ENCODE measurements around the gene GNA14.
"Not testable (repeated sequence)": the region's sequence is repeated elsewhere in the genome, so short reads cannot be mapped to it uniquely, and the experiment has no call there.

The GNA14 gene

GRCh38 chr9:77648234-77649108 is at the start of gene GNA14:
Gene GNA14 (minus strand): TSS chr9:77648322. CDS start chr9:77647793, 529 bp downstream.
- no peak for DNase-seq

DNA sequence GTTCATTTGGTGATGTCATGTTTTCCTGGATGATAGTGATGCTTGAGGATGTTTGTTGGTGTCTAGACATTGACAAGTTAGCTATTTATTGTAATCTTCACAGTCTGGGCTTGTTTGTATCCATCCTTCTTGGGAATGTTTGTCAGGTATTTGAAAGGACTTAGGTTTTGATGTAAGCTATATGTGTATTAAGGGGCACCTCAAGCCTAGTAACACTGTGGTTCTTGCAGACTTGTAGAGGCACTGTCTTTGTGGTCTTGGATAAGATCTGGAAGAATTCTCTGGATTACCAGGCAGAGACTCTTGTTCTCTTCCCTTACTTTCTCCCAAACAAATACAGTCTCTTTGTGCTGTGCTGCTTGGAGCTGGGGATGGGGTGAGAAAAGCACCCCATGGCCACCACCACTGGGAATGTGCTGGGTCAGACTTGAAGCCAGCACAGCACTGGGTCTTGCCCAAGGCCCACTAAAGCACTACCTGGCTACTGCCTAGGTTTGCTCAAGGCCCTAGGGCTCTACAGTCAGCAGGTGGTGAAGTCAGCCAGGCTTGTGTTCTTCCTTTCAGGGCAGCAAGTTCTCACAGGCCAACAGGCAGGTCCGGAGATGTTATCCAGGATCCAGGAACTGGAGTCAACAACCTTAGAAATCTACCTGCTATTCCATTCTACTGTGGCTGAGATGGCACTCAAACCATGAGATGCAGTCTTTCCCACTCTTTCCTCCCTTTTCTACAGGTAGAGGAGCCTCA is 49.3 kb upstream of the GNA14 start:
- no peak for DNase-seq

DNA sequence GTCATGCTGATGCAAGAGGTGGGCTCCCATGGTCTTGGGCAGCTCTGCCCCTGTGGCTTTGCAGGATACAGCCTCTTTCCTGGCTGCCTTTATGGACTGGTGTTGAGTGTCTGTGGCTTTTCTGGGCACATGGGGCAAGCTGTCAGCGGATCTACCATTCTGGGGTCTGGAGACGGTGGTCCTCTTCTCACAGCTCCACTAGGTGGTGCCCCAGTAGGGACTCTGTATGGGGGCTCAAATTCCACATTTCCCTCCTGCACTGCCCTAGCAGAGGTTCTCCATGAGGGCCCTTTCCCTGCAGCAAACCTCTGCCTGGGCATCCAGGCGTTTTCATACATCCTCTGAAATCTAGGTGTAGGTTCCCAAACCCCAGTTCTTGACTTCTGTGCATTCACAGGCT is 42.6 kb upstream of the GNA14 start:
- not testable (repeated sequence) for DNase-seq

- not testable (repeated sequence) for DNase-seq
Measured at GRCh38 chr9:77690119-77690518, 42.0 kb upstream of the GNA14 start.

DNA sequence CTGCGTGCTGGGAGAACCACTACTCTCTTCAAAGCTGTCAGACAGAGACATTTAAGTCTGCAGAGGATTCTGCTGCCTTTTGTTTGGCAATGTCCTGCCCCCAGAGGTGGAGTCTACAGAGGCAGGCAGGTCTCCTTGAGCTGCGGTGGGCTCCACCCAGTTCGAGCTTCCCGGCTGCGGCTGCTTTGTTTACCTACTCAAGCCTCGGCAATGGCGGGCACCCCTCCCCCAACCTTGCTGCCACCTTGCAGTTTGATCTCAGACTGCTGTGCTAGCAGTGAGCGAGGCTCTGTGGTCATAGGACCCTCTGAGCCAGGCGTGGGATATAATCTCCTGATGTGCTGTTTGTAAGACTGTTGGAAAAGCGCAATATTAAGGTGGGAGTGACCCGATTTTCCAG is 39.6 kb upstream of the GNA14 start:
- DNase-seq: not testable (repeated sequence)

- DNase-seq: no peak
Measured at GRCh38 chr9:77680581-77680980, 32.5 kb upstream of the GNA14 start.

DNA sequence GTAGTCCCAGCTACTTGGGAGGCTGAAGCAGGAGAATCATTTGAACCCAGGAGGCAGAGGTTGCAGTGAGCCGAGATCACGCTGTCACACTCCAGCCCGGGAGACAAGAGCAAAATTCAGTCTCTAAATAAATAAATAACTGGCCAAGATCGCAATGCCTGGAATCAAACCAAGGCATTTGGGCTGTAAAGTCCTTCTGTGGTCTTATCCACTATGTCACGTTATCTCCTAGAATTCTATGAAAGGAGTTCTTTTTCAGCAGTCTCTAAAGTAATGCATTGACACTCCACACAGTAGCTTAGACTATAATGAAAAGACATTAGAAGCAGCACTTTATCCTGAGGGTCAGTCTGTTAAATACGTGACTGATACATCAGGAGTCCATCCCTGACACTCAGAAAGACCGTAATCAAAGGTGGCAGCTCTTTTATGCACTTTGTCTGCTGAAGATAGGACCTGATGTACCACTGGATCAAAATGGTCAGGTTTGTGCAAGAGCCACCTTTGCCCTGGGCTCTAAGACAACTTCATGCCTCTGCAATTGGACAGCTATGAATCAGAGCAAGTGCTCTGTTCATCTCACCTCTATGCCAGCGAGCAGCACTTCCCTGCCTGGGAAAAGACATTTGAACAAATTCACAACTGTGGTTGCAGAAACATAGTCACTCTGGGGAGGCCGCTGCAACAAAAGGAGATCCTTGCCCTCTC is 31.7 kb upstream of the GNA14 start:
- DNase-seq: no peak

- DNase-seq: no peak
Measured at GRCh38 chr9:77679088-77679487, 31.0 kb upstream of the GNA14 start.

DNA sequence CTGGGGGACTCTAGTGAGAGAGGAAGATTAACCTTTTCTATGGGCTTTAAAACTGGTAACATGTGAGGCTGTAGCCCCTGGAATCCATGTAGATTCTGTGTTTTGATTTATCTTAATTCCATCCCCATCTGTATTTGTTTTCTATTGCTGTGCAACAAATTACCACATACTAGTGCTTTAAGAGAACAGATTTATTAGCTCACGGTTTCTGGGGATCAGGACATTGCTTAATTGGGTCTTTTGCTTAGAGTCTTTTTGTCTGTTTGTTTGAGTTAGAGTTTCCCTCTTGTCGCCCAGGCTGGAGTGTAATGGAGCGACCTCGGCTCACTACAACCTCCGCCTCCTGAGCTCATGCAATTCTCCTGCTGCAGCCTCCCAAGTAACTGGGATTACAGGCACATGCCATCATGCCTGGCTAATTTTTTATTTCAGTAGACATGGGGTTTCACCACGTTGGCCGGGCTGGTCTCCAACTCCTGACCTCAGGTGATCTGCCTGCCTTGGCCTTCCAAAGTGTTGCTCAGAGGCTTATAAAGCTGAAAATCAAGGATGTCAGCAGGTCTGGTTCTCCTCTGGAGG is 29.9 kb upstream of the GNA14 start:
- DNase-seq: no peak

GRCh38 chr9:77677397-77677796 is 29.3 kb upstream of the GNA14 start:
- no peak for DNase-seq

GRCh38 chr9:77673941-77674791 is 26.0 kb upstream of the GNA14 start:
- no peak for DNase-seq

- DNase-seq: no peak
Measured at GRCh38 chr9:77672183-77672582, 24.1 kb upstream of the GNA14 start.

DNA sequence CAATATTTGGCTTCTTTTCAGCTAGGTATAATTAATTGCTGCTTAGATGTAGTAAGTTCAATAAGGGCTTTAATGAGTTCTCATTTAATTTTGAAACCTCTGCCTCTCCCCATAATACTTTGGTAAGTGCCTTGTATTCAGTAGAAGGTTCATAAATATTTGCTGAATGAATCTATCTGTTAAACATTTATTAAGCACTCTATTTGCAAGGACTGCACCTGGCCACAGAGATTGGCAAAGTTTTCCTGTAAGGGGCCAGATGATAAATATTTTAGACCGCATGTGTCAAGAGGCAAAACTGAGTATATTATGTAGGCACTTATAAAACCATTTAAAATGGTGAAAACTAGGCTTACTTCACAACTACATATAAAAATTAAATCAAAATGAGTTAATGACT is 19.0 kb upstream of the GNA14 start:
- no peak for DNase-seq

DNA sequence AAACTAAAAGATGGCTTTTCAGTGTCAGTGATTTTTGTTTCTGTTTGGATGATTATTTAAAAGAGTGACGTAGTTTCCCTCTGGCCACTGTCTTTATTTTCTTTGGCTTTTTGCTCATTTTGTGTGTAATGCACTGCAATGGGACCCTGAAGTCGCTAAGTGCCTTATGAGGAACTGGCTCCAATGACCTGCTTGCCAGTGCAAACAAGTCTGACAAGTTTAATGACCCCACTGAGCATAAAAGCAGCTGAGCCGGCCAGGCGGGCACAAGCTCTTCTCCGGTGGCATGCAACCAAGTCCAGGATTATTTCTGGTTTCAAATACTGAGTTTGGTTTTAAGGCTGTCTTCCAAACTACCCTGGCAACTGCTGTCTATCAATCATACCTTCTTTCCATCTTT is 15.6 kb upstream of the GNA14 start:
- no peak for DNase-seq

DNA sequence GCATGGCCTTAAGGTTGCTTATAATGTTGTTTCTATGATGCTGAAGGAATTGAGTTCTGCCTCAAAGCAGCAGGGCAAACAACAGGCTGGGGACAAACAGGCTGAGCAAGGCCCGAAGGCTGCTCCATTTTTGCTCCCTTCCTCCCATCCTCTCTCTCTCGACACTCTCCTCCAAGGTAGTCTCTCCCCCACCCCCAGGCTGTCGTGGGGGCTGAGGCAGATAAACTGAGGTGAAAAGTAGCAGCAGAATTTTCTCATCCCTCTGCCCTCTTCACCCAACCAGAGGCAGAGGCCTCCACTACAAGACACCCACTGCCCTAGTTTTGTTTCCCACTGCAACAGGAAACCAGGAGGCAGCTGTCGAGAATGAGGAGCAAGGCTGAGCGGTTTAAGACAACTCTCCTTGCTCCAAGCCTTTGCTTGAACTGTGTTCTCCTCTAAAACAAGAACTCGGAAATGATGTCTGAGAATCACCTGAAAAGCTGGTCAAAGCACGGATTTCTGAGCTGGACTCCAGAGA is 13.5 kb upstream of the GNA14 start:
- no peak for DNase-seq

- no peak for DNase-seq
Measured at GRCh38 chr9:77659926-77660325, 11.8 kb upstream of the GNA14 start.

GRCh38 chr9:77651203-77651602 is 3.1 kb upstream of the GNA14 start:
- DNase-seq: no peak

- no peak for DNase-seq
Measured at GRCh38 chr9:77649109-77649812, 1.1 kb upstream of the GNA14 start.

DNA sequence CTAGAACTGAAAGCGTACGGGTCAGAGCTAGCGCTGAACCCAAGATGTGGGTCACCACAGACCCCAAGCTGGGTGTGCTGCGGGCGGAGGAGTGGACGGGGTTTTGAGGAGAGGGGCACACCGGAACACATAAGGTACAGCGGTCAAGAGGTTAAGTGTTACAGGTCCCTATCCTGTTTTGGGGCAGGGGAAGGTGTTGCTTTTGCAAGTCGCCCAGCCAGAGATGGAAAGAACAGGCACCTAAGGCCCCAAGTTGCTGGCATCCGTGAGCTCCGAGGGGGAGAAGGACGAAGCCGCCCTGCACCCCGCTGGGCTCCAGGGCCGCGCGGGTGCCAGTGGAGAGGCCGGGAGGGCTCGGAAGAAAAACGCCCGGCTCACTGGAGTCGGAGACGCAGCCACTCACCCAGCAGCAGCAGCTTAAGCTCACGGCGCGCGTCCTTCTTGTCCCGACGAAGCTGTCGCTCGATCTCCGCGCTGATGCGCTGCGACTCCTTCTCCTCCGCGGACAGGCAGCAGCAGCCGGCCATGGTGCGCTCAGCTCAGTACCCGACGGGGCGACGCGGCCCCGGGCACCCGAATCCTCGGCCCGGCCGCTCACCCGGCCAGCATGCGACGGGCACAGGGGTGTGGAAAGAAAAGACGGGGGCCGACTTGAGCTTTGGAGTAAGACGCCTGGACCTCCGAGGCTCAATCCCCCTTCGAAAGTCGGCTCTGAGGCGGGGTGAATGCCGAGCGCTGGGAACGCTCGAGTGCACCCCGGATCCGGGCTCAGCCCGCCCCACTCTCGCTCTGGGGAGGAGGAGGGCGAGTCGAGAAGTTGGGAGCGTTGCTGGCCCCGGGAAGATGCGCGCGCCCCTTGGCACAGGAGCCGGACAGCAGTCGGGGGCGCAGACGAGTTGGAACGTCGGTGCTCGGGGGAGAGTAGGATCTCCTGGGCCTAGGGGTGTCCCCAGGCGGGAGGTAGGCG is 572 bp downstream of the GNA14 start:
- DNase-seq: no peak

- DNase-seq: no peak
Measured at GRCh38 chr9:77643871-77644270, 4.3 kb downstream of the GNA14 start.

Measured in kidney glomerular epithelial cell (primary cell).